H1 (cell line): ENCODE data around the gene PRKN. TPM values are rescaled to one million over a fixed set of nuclear protein-coding genes. Genes with fewer than 3 reads are reported as not detected.

Source experiments
- CTCF ChIA-PET: fragments of 300-600 bp; sonication (Branson Sonifier 250); formaldehyde crosslinking; loops from one replicate; lab custom pipeline; 2021; ENCODE audit not compliant: partially characterized antibody; lab: Charles Lee
- POLR2A ChIA-PET: fragments of 300-600 bp; sonication (Branson Sonifier 250); formaldehyde crosslinking; loops from one replicate; lab custom pipeline; 2021; ENCODE audit warnings: inconsistent platforms; ENCODE audit not compliant: partially characterized antibody; lab: Charles Lee
- DNase-seq, 2 experiments: peaks; one replicate each; pipeline versions ENCODE4 v3.0.0 to v3.0.0-alpha.2; 2010 to 2022; ENCODE audit warnings: low spot score in 2 of 2, low read depth in 1 of 2, mixed read lengths in 1 of 2
- FAIRE-seq: peaks from 2 replicates; lab custom pipeline; 2011; peaks lifted over from hg19 to GRCh38; lab: Jason Lieb, UNC
- H2AFZ ChIP-seq: 2 replicates; pipeline ENCODE4 v1.8.1; 2012; ENCODE audit warnings: low read length, inconsistent platforms
- H2AK5ac ChIP-seq: 2 replicates; pipeline ENCODE4 v1.6.1; 2013; ENCODE audit warnings: low read depth, low read length
- H2BK120ac ChIP-seq: replicated peaks from 2 replicates; pipeline ENCODE3; 2013; ENCODE audit warnings: low read depth, low read length, inconsistent platforms
- H2BK12ac ChIP-seq: 2 replicates; pipeline ENCODE4 v1.6.1; 2013; ENCODE audit warnings: low read depth, low read length
- H2BK15ac ChIP-seq: 2 replicates; pipeline ENCODE4 v1.6.1; 2013; ENCODE audit warnings: low read length
- H2BK20ac ChIP-seq: 2 replicates; pipeline ENCODE4 v1.6.1; 2013; ENCODE audit warnings: low read length
- H2BK5ac ChIP-seq: 2 replicates; pipeline ENCODE4 v1.6.1; 2013; ENCODE audit warnings: low read depth, low read length
- H3K14ac ChIP-seq: 2 replicates; pipeline ENCODE4 v1.6.1; 2013; ENCODE audit warnings: inconsistent platforms; ENCODE audit not compliant: insufficient read length
- H3K18ac ChIP-seq: 2 replicates; pipeline ENCODE4 v1.6.1; 2013; ENCODE audit warnings: low read length; ENCODE audit errors: extremely low read depth
- H3K23ac ChIP-seq: 2 replicates; pipeline ENCODE4 v1.6.1; 2013; ENCODE audit warnings: inconsistent platforms; ENCODE audit not compliant: insufficient read length
- H3K23me2 ChIP-seq: 2 replicates; pipeline ENCODE4 v1.6.1; 2013; ENCODE audit warnings: low read depth, low read length
- H3K27ac ChIP-seq: 2 replicates; pipeline ENCODE4 v1.6.1; 2011; ENCODE audit warnings: low read depth, low read length, inconsistent platforms
- H3K27me3 ChIP-seq, 4 experiments: replicated peaks in 1 of 4; 1 replicate in 1 of 4; 2 replicates in 3 of 4; pipeline versions ENCODE4 v1.6.1 to v1.8.1; 2011 to 2013; ENCODE audit warnings: low read length in 3 of 4, mild to moderate bottlenecking in 3 of 4, inconsistent platforms in 2 of 4, mixed read lengths in 2 of 4, moderate library complexity in 1 of 4; ENCODE audit not compliant: control insufficient read depth in 3 of 4, insufficient read depth in 3 of 4; ENCODE audit errors: extremely low read depth in 1 of 4
- H3K36me3 ChIP-seq, 4 experiments: 2 replicates each; pipeline versions ENCODE4 v1.6.1 to v1.8.1; 2011 to 2013; ENCODE audit warnings: mild to moderate bottlenecking in 4 of 4, low read length in 3 of 4, moderate library complexity in 2 of 4, control low read depth in 1 of 4, inconsistent platforms in 1 of 4; ENCODE audit not compliant: insufficient read depth in 4 of 4, control insufficient read depth in 2 of 4
- H3K4ac ChIP-seq: replicated peaks from 2 replicates; pipeline ENCODE3; 2013; ENCODE audit warnings: low read length, low read depth, mixed read lengths, inconsistent platforms; ENCODE audit not compliant: insufficient read length
- H3K4me1 ChIP-seq, 4 experiments: replicated peaks in 1 of 4; 1 replicate in 1 of 4; 2 replicates in 3 of 4; pipeline versions ENCODE4 v1.6.1 to v1.8.1; 2011 to 2013; ENCODE audit warnings: low read length in 3 of 4, inconsistent platforms in 2 of 4, mixed read lengths in 1 of 4; ENCODE audit not compliant: insufficient read depth in 4 of 4, control insufficient read depth in 3 of 4
- H3K4me2 ChIP-seq, 2 experiments: 2 replicates each; pipeline versions ENCODE4 v1.6.1 to v1.8.1; 2011 to 2013; ENCODE audit warnings: low read depth in 2 of 2, low read length in 2 of 2, control low read depth in 1 of 2, inconsistent platforms in 1 of 2, mild to moderate bottlenecking in 1 of 2; ENCODE audit not compliant: insufficient read depth in 1 of 2
- H3K4me3 ChIP-seq, 4 experiments: fragments of 200-600, 300-600 bp in 1 of 4; sonication (generic), shearing (Covaris generic), sonication (Bioruptor Twin) in 1 of 4; 2 replicates each; pipeline versions ENCODE4 v1.5.1 to v1.8.1; 2011 to 2016; ENCODE audit warnings: low read length in 4 of 4, low read depth in 3 of 4, control low read depth in 2 of 4, inconsistent platforms in 2 of 4, mild to moderate bottlenecking in 2 of 4, mixed read lengths in 1 of 4, moderate library complexity in 1 of 4; ENCODE audit not compliant: insufficient read depth in 2 of 4; ENCODE audit errors: extremely low read depth in 1 of 4
- H3K56ac ChIP-seq: replicated peaks from 2 replicates; pipeline ENCODE3; 2013; ENCODE audit warnings: low read depth, mild to moderate bottlenecking, mixed read lengths, low read length, inconsistent platforms; ENCODE audit not compliant: insufficient read length
- H3K79me1 ChIP-seq: 2 replicates; pipeline ENCODE4 v1.6.1; 2013; ENCODE audit warnings: low read depth, low read length, control low read depth
- H3K79me2 ChIP-seq, 2 experiments: 2 replicates each; pipeline versions ENCODE4 v1.6.1 to v1.8.1; 2012 to 2013; ENCODE audit warnings: low read length in 2 of 2, mild to moderate bottlenecking in 2 of 2, inconsistent platforms in 1 of 2; ENCODE audit not compliant: insufficient read depth in 2 of 2, control insufficient read depth in 1 of 2
- H3K9ac ChIP-seq, 4 experiments: replicated peaks in 1 of 4; 1 replicate in 1 of 4; 2 replicates in 3 of 4; pipeline versions ENCODE4 v1.6.1 to v1.8.1; 2011 to 2013; ENCODE audit warnings: low read depth in 3 of 4, low read length in 3 of 4, control low read depth in 2 of 4, mild to moderate bottlenecking in 2 of 4, moderate library complexity in 2 of 4, inconsistent platforms in 1 of 4; ENCODE audit errors: extremely low read depth in 1 of 4
- H3K9me3 ChIP-seq, 2 experiments: 2 replicates each; pipeline versions ENCODE4 v1.6.1 to v1.8.1; 2012 to 2013; ENCODE audit warnings: mild to moderate bottlenecking in 2 of 2, moderate library complexity in 2 of 2, control low read depth in 1 of 2, inconsistent platforms in 1 of 2, low read depth in 1 of 2, low read length in 1 of 2, mixed read lengths in 1 of 2; ENCODE audit not compliant: insufficient read depth in 2 of 2
- H4K20me1 ChIP-seq, 2 experiments: replicated peaks in 1 of 2; 2 replicates each; pipeline versions ENCODE3 to v1.8.1; 2011 to 2013; ENCODE audit warnings: inconsistent platforms in 2 of 2, low read length in 2 of 2, mild to moderate bottlenecking in 1 of 2; ENCODE audit not compliant: insufficient read depth in 2 of 2, control insufficient read depth in 1 of 2
- H4K5ac ChIP-seq: 2 replicates; pipeline ENCODE4 v1.6.1; 2013; ENCODE audit warnings: low read length, low read depth, mixed read lengths, inconsistent platforms; ENCODE audit not compliant: insufficient read length
- H4K8ac ChIP-seq: 2 replicates; pipeline ENCODE4 v1.8.0; 2013; ENCODE audit warnings: mild to moderate bottlenecking, moderate library complexity, low read length, inconsistent platforms; ENCODE audit not compliant: insufficient read depth; ENCODE audit errors: extremely low read depth
- H4K91ac ChIP-seq: replicated peaks from 2 replicates; pipeline ENCODE3; 2013; ENCODE audit warnings: low read length, mixed read lengths, inconsistent platforms; ENCODE audit not compliant: insufficient read length
- CEBPB ChIP-seq: IDR thresholded peaks from 2 replicates; pipeline ENCODE4 v1.6.1; 2012; ENCODE audit warnings: low read depth, low read length
- RAD21 ChIP-seq, 2 experiments: IDR thresholded peaks in 1 of 2; conservative IDR thresholded peaks in 1 of 2; 2 replicates each; pipeline ENCODE4 v1.6.1; 2011; ENCODE audit warnings: low read depth in 2 of 2, low read length in 2 of 2, improper control_type of control experiment in 1 of 2, inconsistent platforms in 1 of 2, mild to moderate bottlenecking in 1 of 2, moderate library complexity in 1 of 2
- TAF1 ChIP-seq: IDR thresholded peaks from 2 replicates; pipeline ENCODE4 v1.6.1; 2011; ENCODE audit warnings: mild to moderate bottlenecking, low read depth, low read length
- TCF12 ChIP-seq: IDR thresholded peaks from 2 replicates; pipeline ENCODE4 v1.6.1; 2011; ENCODE audit warnings: low read depth, mild to moderate bottlenecking, low read length
- WGBS, 2 experiments: shearing (Covaris generic) in 1 of 2; methylation state at CpG; one replicate each; pipeline versions ENCODE4 v1.1.6 to v1.1.7; 2013 to 2015; ENCODE audit warnings: low lambda C conversion rate in 2 of 2, mixed read lengths in 2 of 2, inconsistent platforms in 1 of 2, low coverage in 1 of 2, missing lambda C conversion rate in 1 of 2; ENCODE audit not compliant: insufficient replicate concordance in 2 of 2, insufficient coverage in 1 of 2, insufficient read length in 1 of 2; ENCODE audit errors: extremely low coverage in 1 of 2, missing lambda C conversion rate in 1 of 2; 5-methylcytosine and 5-hydroxymethylcytosine counted together
- polyA plus RNA-seq, 7 experiments: library from polyadenylated mRNA; depleted of rRNA in 3 of 7; stranded (reverse) in 5 of 7; unstranded in 2 of 7; fragments of >200 nt in 5 of 7; fragments of 200-250 nt in 2 of 7; gene quantifications; 1 replicate in 5 of 7; 2 replicates in 1 of 7; 4 replicates in 1 of 7; pipeline versions ENCODE4 v1.2.1 to v1.2.3, GENCODE V29; 2011 to 2013; ENCODE audit warnings: missing spikeins in 2 of 7, mixed read lengths in 2 of 7
- total RNA-seq: library from RNA; stranded (reverse); fragmentation: NEBNext Ultra II Directional; extraction: Animal tissue kit (Norgen Biotek cat#: 25700); gene quantifications from 2 replicates; pipeline ENCODE4 v1.2.1, GENCODE V29; 2021
- TF ChIP-seq, protein P1 (sequence below), 3 experiments: IDR thresholded peaks; 1 replicate in 2 of 3; 2 replicates in 1 of 3; pipeline versions ENCODE4 v1.5.1 to v1.6.1; 2011; ENCODE audit warnings: low read length in 3 of 3, mild to moderate bottlenecking in 3 of 3, inconsistent platforms in 2 of 3, low read depth in 1 of 3, moderate library complexity in 1 of 3; ENCODE audit not compliant: insufficient read depth in 1 of 3; ENCODE audit errors: control extremely low read depth in 1 of 3

The PRKN gene
- total and polyA plus RNA-seq, 2 of the 8 experiments (the other 6 are each of a cell fraction or from before 2014, with no cell fraction given) = 0.13 to 0.29 TPM

DNA sequence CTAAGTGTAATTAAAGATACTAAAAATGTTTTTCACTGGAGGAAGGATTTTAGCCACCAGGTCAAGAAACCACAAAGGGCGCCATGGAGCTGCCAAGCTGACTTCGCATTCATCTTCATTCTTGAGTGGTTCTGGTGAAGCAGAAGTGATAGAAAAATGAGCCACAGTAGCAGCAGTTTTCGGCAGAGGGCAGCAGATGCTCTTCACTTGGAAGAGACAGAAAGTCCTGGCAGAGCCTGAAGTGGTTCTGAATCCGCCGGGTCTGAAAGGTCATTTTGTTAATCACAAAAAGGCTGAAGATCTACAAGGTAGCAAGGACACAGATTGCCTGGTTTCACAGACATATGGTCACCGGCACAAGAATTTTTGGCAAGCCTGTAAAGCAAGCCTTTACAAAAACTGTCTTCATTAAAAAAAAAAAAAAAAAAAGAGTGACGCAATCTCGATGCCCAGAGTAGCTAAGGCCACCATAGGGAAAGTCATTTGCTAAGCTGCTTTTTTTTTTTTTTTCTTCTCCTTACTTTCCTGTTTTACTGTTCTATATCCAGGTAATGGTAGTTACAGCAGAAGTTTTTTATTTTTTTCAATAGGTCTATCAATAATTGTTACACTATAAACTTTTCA is 1108.6 kb downstream of the PRKN start:
- peak; percentile 70 for FAIRE-seq
- H3K9ac ChIP-seq = no peak overlapping the region
- H3K27ac ChIP-seq = no peak overlapping the region

More for the DNA sequence above, 1108.6 kb downstream of the PRKN start:
- H4K20me1 ChIP-seq = no peaks in the 10 kb centered on the region
- no peak overlapping the region for H4K8ac ChIP-seq
- H2BK12ac ChIP-seq = no peak overlapping the region
- H3K4me3 ChIP-seq = no peak overlapping the region
- no peak overlapping the region for H3K23ac ChIP-seq
- H2BK20ac ChIP-seq = no peak overlapping the region
- no peak overlapping the region for H3K4me2 ChIP-seq
- no peak overlapping the region for H2AK5ac ChIP-seq
- WGBS, 2 experiments = 71% methylated on average over 6 of the region's 8 CpGs; no CpG with 5 or more reads in 1 of the 2 experiments
- H3K79me1 ChIP-seq = no peaks in the 10 kb centered on the region
- no peak overlapping the region for H3K14ac ChIP-seq
- H3K36me3 ChIP-seq = no peaks in the 10 kb centered on the region
- peak; percentile 84 for TF ChIP-seq CEBPB
- TF ChIP-seq, protein P1, sequence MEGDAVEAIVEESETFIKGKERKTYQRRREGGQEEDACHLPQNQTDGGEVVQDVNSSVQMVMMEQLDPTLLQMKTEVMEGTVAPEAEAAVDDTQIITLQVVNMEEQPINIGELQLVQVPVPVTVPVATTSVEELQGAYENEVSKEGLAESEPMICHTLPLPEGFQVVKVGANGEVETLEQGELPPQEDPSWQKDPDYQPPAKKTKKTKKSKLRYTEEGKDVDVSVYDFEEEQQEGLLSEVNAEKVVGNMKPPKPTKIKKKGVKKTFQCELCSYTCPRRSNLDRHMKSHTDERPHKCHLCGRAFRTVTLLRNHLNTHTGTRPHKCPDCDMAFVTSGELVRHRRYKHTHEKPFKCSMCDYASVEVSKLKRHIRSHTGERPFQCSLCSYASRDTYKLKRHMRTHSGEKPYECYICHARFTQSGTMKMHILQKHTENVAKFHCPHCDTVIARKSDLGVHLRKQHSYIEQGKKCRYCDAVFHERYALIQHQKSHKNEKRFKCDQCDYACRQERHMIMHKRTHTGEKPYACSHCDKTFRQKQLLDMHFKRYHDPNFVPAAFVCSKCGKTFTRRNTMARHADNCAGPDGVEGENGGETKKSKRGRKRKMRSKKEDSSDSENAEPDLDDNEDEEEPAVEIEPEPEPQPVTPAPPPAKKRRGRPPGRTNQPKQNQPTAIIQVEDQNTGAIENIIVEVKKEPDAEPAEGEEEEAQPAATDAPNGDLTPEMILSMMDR (IDR thresholded peaks at IDR 0.05; ENCODE audit: control extremely low read depth in 1 of 3, insufficient read depth in 1 of 3, low read depth in 1 of 3, low read length in 3 of 3) = peak; percentile 20 to 71 (median 57); a peak in 3 of 4 replicates
- peak; percentile 78 to 79 for TF ChIP-seq RAD21 (IDR thresholded peaks at IDR 0.05 in 1 of 2, conservative IDR thresholded peaks at IDR 0.05 in 1 of 2; ENCODE audit: low read depth in 2 of 2, low read length in 2 of 2)
- TF ChIP-seq TAF1 = no peak
- no peak for TF ChIP-seq TCF12
- no peaks in the 10 kb centered on the region for H3K9me3 ChIP-seq
- no peak overlapping the region for H2BK15ac ChIP-seq
- no peak overlapping the region for H3K18ac ChIP-seq
- H3K79me2 ChIP-seq = no peaks in the 10 kb centered on the region
- H2BK120ac ChIP-seq = no peak overlapping the region
- 0 out of 2 replicates have a peak overlapping the region, but pooled peaks have one; percentile 50 for H2AFZ ChIP-seq
- no peak overlapping the region for H4K91ac ChIP-seq
- no peaks in the 10 kb centered on the region; a peak in 1 of 7 replicates for H3K4me1 ChIP-seq
- no peak overlapping the region for H2BK5ac ChIP-seq
- POLR2A ChIA-PET = no interaction called here
- peak in 1 of 2 experiments; percentile 31 for DNase-seq
- no peak overlapping the region for H3K4ac ChIP-seq
- no peak overlapping the region for H4K5ac ChIP-seq
- H3K27me3 ChIP-seq = no peaks in the 10 kb centered on the region
- H3K56ac ChIP-seq = no peak overlapping the region
- no peaks in the 10 kb centered on the region for H3K23me2 ChIP-seq
- CTCF ChIA-PET = interaction anchor here (0.6 to 4.4 kb wide), 22 partner anchors 9 to 543 kb away, joined by 3 to 17 read pairs (median 3); no protein-coding TSS in a partner anchor
